ENCODE results near the gene GADD45B.

- TF ChIP-seq CTCF (conservative IDR thresholded peaks at IDR 0.05 in 1 of 2, IDR thresholded peaks at IDR 0.05 in 1 of 2; ENCODE audit: low read depth in 1 of 2, low read length in 2 of 2) (no peak), EZH2 (IDR thresholded peaks at IDR 0.05; ENCODE audit: low read length, missing control alignments) (no peak)
Measured at GRCh38 chr19:2509096-2509495, 33.2 kb downstream of the GADD45B start.

Data from fibroblast of lung (primary cell).